ENCODE results near the gene TTLL11. TPM values are rescaled to one million over a fixed set of nuclear protein-coding genes. Genes with fewer than 3 reads are reported as not detected.

Gene TTLL11
- total RNA-seq, 4 donors from 2014 or later, result 12.3 to 20.5 (median 15.3) TPM

DNA sequence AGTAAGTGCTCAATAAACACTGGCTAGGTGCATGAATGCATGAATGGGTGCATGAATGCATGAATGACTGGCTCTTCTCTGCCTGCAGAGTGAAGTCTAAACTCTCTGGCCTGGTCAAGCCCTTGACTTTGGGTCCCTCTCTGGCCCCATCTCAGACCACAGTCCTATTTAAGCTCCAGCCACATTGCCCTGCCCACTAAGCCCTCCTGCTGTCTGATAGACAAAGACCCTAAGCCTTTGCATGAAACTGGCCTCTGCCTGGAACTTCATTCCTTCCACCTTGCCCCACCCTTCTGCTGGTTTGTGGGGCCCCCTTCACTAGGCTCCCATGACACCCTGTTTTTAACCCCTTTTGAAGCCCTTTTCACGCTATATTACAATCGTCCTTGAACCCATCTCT lies 202.4 kb downstream of the TTLL11 start:
- Histone ChIP-seq H3K4me3 (no peak overlapping the region), H3K27ac (no peak overlapping the region), H3K27me3 (no peaks in the 10 kb centered on the region), H3K4me1 (peaks cover 0 to 5% of the 10 kb centered on the region in 2 donors), H3K36me3 (no peaks in the 10 kb centered on the region), H3K9me3 (no peaks in the 10 kb centered on the region)
- in situ Hi-C loops (cut with MboI; ENCODE audit: low sequenced_read_pairs in 4 of 4), result no loop called here
- no peak for ATAC-seq
- intact Hi-C loops (cut with DNase I; ENCODE audit: low total_unique reads), result no loop called here
- no peak for DNase-seq
- no peak for TF ChIP-seq POLR2A (IDR thresholded peaks at IDR 0.05)
- TF ChIP-seq, protein P1, sequence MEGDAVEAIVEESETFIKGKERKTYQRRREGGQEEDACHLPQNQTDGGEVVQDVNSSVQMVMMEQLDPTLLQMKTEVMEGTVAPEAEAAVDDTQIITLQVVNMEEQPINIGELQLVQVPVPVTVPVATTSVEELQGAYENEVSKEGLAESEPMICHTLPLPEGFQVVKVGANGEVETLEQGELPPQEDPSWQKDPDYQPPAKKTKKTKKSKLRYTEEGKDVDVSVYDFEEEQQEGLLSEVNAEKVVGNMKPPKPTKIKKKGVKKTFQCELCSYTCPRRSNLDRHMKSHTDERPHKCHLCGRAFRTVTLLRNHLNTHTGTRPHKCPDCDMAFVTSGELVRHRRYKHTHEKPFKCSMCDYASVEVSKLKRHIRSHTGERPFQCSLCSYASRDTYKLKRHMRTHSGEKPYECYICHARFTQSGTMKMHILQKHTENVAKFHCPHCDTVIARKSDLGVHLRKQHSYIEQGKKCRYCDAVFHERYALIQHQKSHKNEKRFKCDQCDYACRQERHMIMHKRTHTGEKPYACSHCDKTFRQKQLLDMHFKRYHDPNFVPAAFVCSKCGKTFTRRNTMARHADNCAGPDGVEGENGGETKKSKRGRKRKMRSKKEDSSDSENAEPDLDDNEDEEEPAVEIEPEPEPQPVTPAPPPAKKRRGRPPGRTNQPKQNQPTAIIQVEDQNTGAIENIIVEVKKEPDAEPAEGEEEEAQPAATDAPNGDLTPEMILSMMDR (IDR thresholded peaks at IDR 0.05 in 4 of 5, conservative IDR thresholded peaks at IDR 0.05 in 1 of 5), result no peak

DNA sequence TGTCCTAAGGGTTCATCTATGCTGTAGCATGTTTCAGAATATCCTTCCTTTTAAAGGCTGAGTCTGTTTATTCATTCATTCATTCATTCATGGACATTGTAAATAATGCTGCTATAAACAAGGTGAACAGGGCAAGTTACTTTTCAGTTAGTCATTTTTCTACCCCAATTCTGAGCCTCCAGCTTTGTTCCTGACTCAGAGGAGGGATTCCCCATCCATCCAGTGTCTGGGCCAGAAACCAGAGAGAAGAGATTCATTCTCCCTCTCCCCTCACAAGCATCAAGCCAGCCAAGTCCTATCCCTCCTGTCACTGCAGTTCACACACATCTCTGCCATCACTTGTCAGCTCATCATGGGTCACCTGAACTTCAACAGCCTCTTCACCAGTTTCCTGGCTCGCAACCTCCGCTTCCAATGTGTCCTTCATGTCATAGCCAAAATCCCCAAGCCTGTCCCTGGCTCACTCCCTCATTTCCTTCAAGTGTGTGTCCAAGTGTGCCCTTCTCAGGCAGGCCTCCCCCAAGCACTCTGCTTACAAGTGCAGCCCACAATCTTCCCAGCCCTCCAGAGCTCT lies 203.0 kb downstream of the TTLL11 start:
- in situ Hi-C loops (cut with MboI; ENCODE audit: low sequenced_read_pairs in 4 of 4) (no loop called here), intact Hi-C loops (cut with DNase I; ENCODE audit: low total_unique reads) (no loop called here)
- no peaks in the 10 kb centered on the region for H3K9me3 ChIP-seq
- no peak for TF ChIP-seq POLR2A (IDR thresholded peaks at IDR 0.05)
- TF ChIP-seq, protein P1 (IDR thresholded peaks at IDR 0.05 in 4 of 5, conservative IDR thresholded peaks at IDR 0.05 in 1 of 5), result no peak
- no peak overlapping the region for H3K27ac ChIP-seq
- no peaks in the 10 kb centered on the region for H3K27me3 ChIP-seq
- H3K36me3 ChIP-seq, result no peaks in the 10 kb centered on the region
- H3K4me3 ChIP-seq, result no peak overlapping the region
- DNase-seq (no peak), ATAC-seq (no peak)
- H3K4me1 ChIP-seq, result peaks cover 0 to 5% of the 10 kb centered on the region in 2 donors

DNA sequence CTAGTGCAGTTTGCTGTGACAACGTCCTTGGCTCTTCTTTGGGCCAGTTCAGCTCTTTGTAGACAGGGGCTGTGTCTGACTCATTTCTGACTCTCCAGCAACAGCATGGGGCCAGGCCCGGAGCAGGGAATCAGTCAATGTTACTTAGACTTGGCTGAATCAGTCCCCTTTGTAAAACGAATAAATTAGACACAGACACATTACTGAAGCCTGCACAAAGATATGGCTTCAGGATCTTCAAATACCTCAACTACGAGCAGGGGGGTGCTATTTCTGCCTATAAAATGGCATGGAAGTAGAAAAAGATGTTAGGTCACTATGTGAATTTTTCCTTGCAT lies 204.7 kb downstream of the TTLL11 start:
- DNase-seq (no peak), ATAC-seq (no peak)
- Histone ChIP-seq H3K9me3 (no peaks in the 10 kb centered on the region), H3K27ac (no peak overlapping the region), H3K4me1 (peaks cover 0 to 5% of the 10 kb centered on the region in 2 donors), H3K36me3 (no peaks in the 10 kb centered on the region), H3K27me3 (no peaks in the 10 kb centered on the region), H3K4me3 (no peak overlapping the region)
- in situ Hi-C loops (cut with MboI; ENCODE audit: low sequenced_read_pairs in 4 of 4) (no loop called here), intact Hi-C loops (cut with DNase I; ENCODE audit: low total_unique reads) (no loop called here)
- TF ChIP-seq, protein P1 (IDR thresholded peaks at IDR 0.05 in 4 of 5, conservative IDR thresholded peaks at IDR 0.05 in 1 of 5), result no peak
- TF ChIP-seq POLR2A (IDR thresholded peaks at IDR 0.05), result no peak

DNA sequence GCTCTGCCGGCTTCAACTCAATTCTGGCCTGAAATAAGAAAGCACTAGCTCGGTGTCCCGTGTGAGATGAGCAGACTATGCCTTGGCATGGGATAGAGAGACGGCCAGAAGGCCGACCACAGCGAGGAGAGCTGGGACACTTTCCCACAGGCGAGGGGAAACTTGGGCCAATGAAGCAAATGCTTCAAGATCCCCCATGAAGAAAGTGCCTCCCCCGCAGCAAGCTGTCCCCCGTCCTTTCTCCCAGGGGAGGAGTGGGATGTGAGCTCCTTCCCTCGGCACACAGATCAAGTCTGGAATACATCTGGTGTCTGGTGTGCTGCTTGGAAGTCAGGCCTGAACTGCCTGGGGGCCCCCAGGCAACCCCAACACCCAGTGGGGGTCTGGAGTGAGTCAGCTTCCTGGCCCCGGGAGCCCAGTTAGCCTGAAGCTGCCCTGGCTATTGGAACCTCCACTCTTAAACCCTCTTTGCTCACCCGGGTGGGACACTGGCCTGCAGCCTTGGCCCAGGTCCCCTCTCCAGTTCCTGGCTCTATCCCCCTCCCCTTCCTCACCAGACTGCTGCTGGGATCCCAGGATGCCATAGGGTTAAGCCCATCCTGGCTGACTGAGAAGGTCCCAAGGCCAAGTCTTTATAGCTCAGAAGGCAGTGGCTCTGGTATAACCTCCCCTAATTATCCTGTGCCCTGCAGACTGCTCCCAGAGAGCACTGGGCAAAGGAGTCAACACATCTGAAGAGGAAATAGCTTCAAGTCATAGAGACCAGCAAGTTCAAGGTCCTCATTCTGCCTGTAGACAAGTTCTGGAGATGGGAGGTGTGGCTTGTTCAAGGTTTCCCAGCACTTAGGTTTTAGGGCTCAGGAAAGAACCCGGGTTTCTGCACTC lies 205.3 kb downstream of the TTLL11 start:
- Histone ChIP-seq H3K4me1 (peaks cover 0 to 5% of the 10 kb centered on the region in 2 donors), H3K27ac (no peak overlapping the region), H3K9me3 (no peaks in the 10 kb centered on the region), H3K4me3 (no peak overlapping the region), H3K36me3 (no peaks in the 10 kb centered on the region), H3K27me3 (no peaks in the 10 kb centered on the region)
- ATAC-seq (no peak), DNase-seq (no peak)
- TF ChIP-seq, protein P1 (IDR thresholded peaks at IDR 0.05 in 4 of 5, conservative IDR thresholded peaks at IDR 0.05 in 1 of 5), result no peak
- no peak for TF ChIP-seq POLR2A (IDR thresholded peaks at IDR 0.05)
- in situ Hi-C loops (cut with MboI; ENCODE audit: low sequenced_read_pairs in 4 of 4) (no loop called here), intact Hi-C loops (cut with DNase I; ENCODE audit: low total_unique reads) (no loop called here)
